ENCODE measurements around the gene ESF1.

ESF1 gene

DNA sequence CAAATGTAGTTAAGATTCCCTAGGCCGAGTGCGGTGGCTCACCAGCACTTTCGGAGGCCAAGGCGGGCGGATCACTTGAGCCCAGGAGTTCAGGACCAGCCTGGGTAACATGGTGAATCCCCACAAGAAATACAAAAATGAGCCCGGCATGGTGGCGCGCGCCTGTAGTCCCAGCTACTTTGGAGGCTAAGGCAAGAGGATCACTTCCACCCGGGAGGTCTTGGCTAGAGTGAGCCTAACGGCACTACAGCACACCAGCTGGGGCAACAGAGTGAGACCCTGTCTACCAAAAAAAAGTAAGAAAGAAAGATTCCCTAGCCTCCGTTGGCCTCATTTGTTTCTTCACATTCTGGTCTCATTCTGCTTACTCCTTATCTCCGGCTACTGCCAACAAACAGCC, 1.2 kb downstream of the ESF1 start:
- no peak for DNase-seq (ENCODE audit: low read depth)
- TF ChIP-seq, protein P1, sequence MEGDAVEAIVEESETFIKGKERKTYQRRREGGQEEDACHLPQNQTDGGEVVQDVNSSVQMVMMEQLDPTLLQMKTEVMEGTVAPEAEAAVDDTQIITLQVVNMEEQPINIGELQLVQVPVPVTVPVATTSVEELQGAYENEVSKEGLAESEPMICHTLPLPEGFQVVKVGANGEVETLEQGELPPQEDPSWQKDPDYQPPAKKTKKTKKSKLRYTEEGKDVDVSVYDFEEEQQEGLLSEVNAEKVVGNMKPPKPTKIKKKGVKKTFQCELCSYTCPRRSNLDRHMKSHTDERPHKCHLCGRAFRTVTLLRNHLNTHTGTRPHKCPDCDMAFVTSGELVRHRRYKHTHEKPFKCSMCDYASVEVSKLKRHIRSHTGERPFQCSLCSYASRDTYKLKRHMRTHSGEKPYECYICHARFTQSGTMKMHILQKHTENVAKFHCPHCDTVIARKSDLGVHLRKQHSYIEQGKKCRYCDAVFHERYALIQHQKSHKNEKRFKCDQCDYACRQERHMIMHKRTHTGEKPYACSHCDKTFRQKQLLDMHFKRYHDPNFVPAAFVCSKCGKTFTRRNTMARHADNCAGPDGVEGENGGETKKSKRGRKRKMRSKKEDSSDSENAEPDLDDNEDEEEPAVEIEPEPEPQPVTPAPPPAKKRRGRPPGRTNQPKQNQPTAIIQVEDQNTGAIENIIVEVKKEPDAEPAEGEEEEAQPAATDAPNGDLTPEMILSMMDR (IDR thresholded peaks at IDR 0.05; ENCODE audit: low read depth, low read length, missing control alignments) = no peak
- in situ Hi-C loops (cut with HindIII; ENCODE audit: low sequenced_read_pairs) = no loop called here
- H3K4me3 ChIP-seq (ENCODE audit: low read depth, low read length) = peak overlapping the region; percentile 91

DNA sequence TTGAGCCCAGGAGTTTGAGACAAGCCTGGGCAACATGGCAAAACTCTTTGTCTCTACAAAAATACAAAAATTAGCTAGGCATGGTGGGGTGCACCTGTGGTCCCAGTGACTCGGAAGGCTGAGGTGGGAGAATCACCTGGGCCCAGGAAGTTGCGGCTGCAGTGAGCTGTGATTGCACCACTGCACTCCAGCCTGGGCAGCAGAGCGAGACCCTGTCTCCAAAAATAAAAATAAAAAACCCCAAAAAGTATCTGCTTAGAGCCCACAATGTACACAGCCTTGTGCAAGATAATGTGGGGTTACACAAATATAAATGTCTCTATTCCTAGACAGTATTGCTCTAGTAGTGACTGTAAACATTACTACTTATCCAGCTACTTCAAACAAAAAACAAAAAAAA, 5.9 kb downstream of the ESF1 start:
- DNase-seq (ENCODE audit: low read depth) = no peak
- H3K4me3 ChIP-seq (ENCODE audit: low read depth, low read length) = no peak overlapping the region
- TF ChIP-seq, protein P1 (IDR thresholded peaks at IDR 0.05; ENCODE audit: low read depth, low read length, missing control alignments) = no peak
- in situ Hi-C loops (cut with HindIII; ENCODE audit: low sequenced_read_pairs) = no loop called here

GRCh38 chr20:13777171-13777601, 7.5 kb downstream of the ESF1 start:
- in situ Hi-C loops (cut with HindIII; ENCODE audit: low sequenced_read_pairs) = no loop called here
- no peak overlapping the region for H3K4me3 ChIP-seq (ENCODE audit: low read depth, low read length)
- no peak for DNase-seq (ENCODE audit: low read depth)
- TF ChIP-seq, protein P1 (IDR thresholded peaks at IDR 0.05; ENCODE audit: low read depth, low read length, missing control alignments) = no peak

- TF ChIP-seq, protein P1 (IDR thresholded peaks at IDR 0.05; ENCODE audit: low read depth, low read length, missing control alignments) = no peak
- no peak for DNase-seq (ENCODE audit: low read depth)
These were observed 8.9 kb downstream of the ESF1 start for GRCh38 chr20:13775867-13776266.

GRCh38 chr20:13772529-13772928, 12.2 kb downstream of the ESF1 start:
- DNase-seq (ENCODE audit: low read depth) = no peak
- H3K4me3 ChIP-seq (ENCODE audit: low read depth, low read length) = no peak overlapping the region
- in situ Hi-C loops (cut with HindIII; ENCODE audit: low sequenced_read_pairs) = no loop called here
- TF ChIP-seq, protein P1 (IDR thresholded peaks at IDR 0.05; ENCODE audit: low read depth, low read length, missing control alignments) = no peak

More at GRCh38 chr20:13775867-13776266, 8.9 kb downstream of the ESF1 start:
- H3K4me3 ChIP-seq (ENCODE audit: low read depth, low read length) = no peak overlapping the region
- in situ Hi-C loops (cut with HindIII; ENCODE audit: low sequenced_read_pairs) = no loop called here

DNA sequence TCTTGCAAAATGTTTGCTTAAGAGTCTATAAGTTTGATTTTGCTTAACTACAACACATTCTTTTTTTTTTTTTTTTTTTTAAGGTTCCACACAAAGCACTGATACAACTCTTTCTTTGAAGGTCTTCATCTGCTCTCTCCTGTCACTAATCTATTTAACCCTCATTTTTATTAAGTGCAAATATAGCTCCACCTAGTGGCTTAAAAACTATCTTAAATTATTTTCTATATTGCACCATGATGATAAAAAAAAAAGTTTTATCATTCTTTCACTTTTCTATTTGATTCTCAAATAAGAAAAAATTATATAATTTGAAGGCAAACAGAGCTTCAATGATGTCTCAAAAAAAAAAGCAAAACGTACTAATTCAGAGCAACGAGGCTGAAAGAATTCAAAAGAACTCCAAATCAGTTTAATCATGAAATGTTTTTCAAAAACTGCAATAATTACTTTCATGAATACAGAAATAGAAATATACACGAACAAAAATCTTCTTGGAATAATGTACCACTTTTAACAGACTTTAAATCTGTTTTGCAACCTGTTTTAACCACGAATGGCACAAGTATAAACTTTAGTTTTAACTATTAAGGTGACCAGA, 12.8 kb downstream of the ESF1 start:
- in situ Hi-C loops (cut with HindIII; ENCODE audit: low sequenced_read_pairs) = no loop called here
- no peak for DNase-seq (ENCODE audit: low read depth)
- no peak overlapping the region for H3K4me3 ChIP-seq (ENCODE audit: low read depth, low read length)
- TF ChIP-seq, protein P1 (IDR thresholded peaks at IDR 0.05; ENCODE audit: low read depth, low read length, missing control alignments) = peak; percentile 3
